Body of pancreas (tissue), 4 donors: ENCODE measurements around the gene C2CD4C.

ENCODE experiments used
- CTCF ChIP-seq, 7 experiments: fragments of 450-650 bp in 4 of 7; fragments of 200-600 bp in 3 of 7; sonication (generic) in 3 of 7; IDR thresholded peaks; one replicate each; pipeline ENCODE4 v1.5.1; 2016 to 2019; ENCODE audit warnings: antibody characterized with exemption in 7 of 7
- POLR2A ChIP-seq, 3 donors: fragments of 450-650 bp; IDR thresholded peaks; one replicate each; pipeline ENCODE4 v1.6.1; 2016; ENCODE audit warnings: antibody characterized with exemption in 3 of 3, mild to moderate bottlenecking in 2 of 3

DNA sequence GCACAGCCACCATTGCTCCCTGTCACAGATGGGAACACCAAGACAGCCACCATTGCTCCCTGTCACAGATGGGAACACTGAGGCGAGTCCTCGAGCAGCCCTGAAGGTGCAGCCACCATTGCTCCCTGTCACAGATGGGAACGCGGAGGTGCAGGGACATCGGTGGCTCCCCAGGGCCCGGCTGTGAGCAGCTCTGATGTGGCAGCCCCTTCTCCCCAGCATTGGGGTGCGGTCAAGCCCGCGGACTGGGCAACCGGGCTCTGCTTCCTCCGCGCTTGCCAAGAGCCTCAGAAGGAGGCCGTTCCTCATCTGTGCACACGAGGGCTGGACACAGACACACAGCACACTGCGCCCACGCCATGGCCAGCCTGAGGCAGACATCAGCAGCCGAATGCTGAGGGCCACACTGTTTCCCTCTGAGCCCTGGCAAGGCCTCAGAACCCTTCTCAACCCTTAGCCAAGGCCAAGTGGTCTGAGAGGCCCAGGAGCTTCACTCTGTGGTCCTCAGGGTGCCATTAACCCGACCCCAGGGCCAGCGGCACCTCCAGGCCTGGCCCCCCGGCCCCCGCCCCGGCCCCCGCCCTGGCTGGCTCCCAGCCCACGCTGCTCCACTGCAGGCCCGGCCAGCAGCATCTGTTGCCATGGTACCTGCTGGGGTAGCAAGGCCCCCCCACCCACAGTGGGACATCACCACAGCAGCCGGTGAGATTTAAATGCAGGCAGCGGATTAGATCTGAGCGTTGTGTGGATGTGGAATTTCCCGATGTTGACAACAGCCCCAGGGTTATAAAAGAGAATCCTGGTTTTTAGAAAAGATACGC is 18.4 kb downstream of the C2CD4C start:
- no peak for TF ChIP-seq CTCF (IDR thresholded peaks at IDR 0.05)
- no peak for TF ChIP-seq POLR2A (IDR thresholded peaks at IDR 0.05)
